SK-N-SH (cell line): Measurements from ENCODE around the gene YBX1.

Experiments
- ELF1 ChIP-seq: IDR thresholded peaks from 2 replicates; pipeline ENCODE4 v1.4.0; 2012
- EP300 ChIP-seq, 2 experiments: IDR thresholded peaks; 2 replicates each; pipeline versions ENCODE4 v1.4.0 to v1.6.1; 2012; ENCODE audit warnings: borderline replicate concordance in 1 of 2, low read depth in 1 of 2, low read length in 1 of 2
- JUND ChIP-seq: IDR thresholded peaks from 2 replicates; pipeline ENCODE4 v1.4.0; 2012
- POLR2AphosphoS5 ChIP-seq: IDR thresholded peaks from 2 replicates; pipeline ENCODE4 v1.6.1; 2012; ENCODE audit warnings: low read depth, low read length
- RAD21 ChIP-seq: IDR thresholded peaks from 2 replicates; pipeline ENCODE4 v1.6.1; 2012; ENCODE audit warnings: mild to moderate bottlenecking, low read length
- RCOR1 ChIP-seq: fragments of 150-350 bp; IDR thresholded peaks from 2 replicates; pipeline ENCODE4 v1.6.1; 2017; ENCODE audit warnings: antibody characterized with exemption, low read length
- SIN3A ChIP-seq: IDR thresholded peaks from 2 replicates; pipeline ENCODE4 v1.6.1; 2012; ENCODE audit warnings: low read depth, mild to moderate bottlenecking, low read length, moderate library complexity, borderline replicate concordance
- TAF1 ChIP-seq: IDR thresholded peaks from 2 replicates; pipeline ENCODE4 v1.6.1; 2012; ENCODE audit warnings: low read depth, mild to moderate bottlenecking, low read length, moderate library complexity, borderline replicate concordance
- TF ChIP-seq, protein P1 (sequence below): fragments of 200-600 bp; sonication (generic); IDR thresholded peaks from 2 replicates; pipeline ENCODE4 v1.6.1; 2017; ENCODE audit warnings: antibody characterized with exemption, mild to moderate bottlenecking, moderate library complexity
- TF ChIP-seq, protein P2 (sequence below): IDR thresholded peaks from 2 replicates; pipeline ENCODE4 v1.4.0; 2012; ENCODE audit warnings: low read depth

DNA sequence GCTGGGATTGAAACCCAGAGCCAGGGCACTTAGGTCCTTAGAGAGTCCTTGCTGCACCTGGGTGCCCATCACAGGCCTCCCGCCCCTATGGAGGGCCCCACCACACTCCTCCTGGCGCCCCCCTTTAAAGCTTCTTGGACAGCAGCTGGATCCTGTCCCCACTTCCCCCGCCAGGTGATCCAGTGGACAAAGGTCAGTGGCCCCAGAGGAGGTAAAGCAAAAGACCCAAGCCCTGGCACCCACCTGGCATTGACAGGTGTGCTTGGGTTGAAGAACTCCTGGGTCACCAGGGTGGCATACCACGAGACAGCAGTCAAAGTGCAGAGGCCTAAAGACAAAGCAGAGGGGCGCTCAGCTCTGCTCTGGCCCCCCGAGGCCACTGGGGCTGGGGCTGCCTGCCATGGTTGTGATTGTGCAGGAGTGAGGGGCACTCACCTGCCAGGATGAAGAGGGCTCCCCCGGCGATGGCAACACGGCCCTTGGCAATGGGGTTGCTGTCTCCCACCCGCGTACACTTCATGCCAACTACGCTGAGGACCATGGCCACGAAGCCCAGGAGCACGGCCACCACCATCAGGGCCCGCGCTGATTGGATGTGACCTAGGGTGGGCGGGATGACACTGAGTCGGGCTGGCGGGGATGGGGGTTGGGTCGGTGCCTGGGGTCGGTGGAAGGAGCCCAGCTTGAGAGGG lies 55.9 kb downstream of the YBX1 start:
- TF ChIP-seq, protein P1, sequence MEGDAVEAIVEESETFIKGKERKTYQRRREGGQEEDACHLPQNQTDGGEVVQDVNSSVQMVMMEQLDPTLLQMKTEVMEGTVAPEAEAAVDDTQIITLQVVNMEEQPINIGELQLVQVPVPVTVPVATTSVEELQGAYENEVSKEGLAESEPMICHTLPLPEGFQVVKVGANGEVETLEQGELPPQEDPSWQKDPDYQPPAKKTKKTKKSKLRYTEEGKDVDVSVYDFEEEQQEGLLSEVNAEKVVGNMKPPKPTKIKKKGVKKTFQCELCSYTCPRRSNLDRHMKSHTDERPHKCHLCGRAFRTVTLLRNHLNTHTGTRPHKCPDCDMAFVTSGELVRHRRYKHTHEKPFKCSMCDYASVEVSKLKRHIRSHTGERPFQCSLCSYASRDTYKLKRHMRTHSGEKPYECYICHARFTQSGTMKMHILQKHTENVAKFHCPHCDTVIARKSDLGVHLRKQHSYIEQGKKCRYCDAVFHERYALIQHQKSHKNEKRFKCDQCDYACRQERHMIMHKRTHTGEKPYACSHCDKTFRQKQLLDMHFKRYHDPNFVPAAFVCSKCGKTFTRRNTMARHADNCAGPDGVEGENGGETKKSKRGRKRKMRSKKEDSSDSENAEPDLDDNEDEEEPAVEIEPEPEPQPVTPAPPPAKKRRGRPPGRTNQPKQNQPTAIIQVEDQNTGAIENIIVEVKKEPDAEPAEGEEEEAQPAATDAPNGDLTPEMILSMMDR = no peak
- TF ChIP-seq, protein P2, sequence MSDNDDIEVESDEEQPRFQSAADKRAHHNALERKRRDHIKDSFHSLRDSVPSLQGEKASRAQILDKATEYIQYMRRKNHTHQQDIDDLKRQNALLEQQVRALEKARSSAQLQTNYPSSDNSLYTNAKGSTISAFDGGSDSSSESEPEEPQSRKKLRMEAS = no peak
- TF ChIP-seq POLR2AphosphoS5 = no peak
- TF ChIP-seq TAF1 = no peak
- TF ChIP-seq EP300 (IDR thresholded peaks at IDR 0.05; ENCODE audit: borderline replicate concordance in 1 of 2, low read depth in 1 of 2, low read length in 1 of 2) = no peak
- TF ChIP-seq RAD21 = no peak
- no peak for TF ChIP-seq JUND
- no peak for TF ChIP-seq RCOR1
- no peak for TF ChIP-seq SIN3A
- no peak for TF ChIP-seq ELF1
